ENCODE data around the gene PTCD3.

PTCD3 gene

DNA sequence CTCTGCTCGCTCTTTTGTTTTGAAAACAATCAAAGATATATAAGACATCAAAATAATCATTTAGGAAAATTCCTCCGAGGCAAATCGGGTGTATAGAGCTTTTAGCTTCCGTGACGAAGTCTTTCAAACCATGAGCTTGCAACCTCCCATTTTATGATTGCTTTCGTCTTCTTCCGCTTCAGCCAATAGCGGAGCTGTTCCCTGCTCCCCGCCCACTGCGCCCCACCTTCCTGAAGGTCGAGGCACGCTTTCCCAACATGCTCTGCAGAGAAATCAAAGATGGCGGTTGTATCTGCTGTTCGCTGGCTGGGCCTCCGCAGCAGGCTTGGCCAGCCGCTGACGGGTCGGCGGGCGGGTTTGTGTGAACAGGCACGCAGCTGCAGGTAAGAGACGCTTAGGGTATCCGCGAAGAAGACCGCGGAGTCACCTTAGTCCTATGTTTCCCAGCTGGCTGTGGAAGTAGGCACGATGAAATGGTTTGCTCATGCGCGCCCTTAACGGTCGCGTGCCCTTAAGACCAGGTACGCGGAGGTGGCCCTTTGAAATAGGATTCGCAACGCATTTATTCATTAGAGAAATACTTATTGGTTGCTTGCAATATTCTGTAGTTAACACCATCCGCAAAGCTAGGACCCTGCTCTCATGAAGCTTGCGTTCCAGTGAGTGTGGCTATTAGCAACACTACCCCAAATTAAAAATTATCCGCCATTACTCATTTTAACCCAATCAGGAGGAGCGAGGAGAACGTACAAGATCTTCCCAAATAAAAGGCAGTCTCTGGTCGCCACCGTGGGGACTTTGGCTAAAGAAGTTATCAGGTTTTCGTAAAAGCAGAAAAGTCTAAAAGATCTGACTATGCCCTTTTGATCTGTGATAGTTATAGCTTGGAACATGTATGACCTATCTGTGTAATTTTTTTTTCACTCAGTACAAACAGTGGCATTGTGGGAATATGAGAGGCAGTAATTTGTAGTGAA, at the start of gene PTCD3:
Gene PTCD3, plus strand, starts transcription at position 267 of the 977 bp plus-strand sequence. Its CDS starts 13 bp downstream, at position 280.
- FAIRE-seq: peak; percentile 96

GRCh38 chr2:86056590-86057331, 49.3 kb upstream of the PTCD3 start:
- FAIRE-seq: no peak

DNA sequence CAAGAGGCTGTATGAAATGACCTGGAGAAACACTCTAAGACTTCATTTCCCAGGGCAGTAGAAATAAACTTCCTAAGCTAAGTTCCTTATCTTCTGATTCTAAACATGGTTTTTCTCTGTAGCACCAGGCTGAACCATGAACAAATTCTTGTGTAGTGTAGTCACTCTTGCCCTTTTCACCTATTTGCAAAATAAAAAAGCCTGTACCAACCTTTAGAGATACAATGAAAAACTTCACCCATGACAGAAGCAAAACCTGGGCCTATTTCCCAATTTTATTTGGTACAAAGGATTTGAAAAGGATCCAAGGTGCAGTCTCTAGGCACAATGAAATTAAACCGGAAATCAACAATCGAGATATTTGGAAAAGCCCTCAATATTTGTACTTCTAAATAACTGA, 44.0 kb upstream of the PTCD3 start:
- FAIRE-seq: no peak

DNA sequence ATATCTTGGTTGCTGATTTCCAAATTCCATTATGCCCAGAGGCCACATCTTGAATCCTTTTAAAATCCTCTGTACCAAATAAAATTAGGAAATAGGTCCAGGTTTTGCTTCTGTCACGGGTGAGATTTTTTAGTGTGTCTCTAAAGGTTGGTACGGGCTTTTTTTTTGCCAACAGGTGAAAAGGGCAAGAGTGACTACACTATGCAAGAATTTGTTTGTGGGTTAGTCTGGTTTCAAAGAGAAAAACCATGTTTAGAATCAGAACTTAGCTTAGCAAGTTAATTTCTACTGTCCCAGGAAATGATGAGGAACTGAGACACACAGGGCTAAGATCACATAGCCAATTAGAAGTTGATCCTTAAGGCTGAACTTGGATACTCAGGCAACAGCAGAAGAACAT, 42.0 kb upstream of the PTCD3 start:
- no peak for FAIRE-seq

DNA sequence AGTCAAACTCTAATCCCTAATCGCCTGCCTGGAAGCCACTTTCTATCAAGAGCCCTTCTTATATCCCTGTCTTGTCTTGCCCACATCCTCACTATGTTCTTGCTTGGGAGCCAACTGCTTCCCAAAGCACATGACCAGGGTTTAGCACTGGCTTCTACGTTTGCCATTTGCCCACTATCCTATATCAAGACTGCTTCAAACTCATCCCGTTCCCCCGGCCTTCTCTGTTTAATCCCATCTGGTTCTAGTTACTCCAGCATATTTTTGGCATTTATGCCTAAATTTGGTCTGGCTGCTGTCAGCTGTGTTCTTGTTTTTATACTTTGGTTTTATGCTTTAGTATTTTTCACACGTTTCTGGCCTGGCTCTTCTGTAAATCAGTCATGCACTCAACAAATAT, 40.5 kb upstream of the PTCD3 start:
- no peak for FAIRE-seq

- no peak for FAIRE-seq
Observed at GRCh38 chr2:86066007-86066578, 39.9 kb upstream of the PTCD3 start.

- no peak for FAIRE-seq
Observed at GRCh38 chr2:86066915-86067314, 39.1 kb upstream of the PTCD3 start.

- no peak for FAIRE-seq
Observed at GRCh38 chr2:86068136-86068588, 37.9 kb upstream of the PTCD3 start.

GRCh38 chr2:86068648-86069047, 37.4 kb upstream of the PTCD3 start:
- FAIRE-seq: no peak

DNA sequence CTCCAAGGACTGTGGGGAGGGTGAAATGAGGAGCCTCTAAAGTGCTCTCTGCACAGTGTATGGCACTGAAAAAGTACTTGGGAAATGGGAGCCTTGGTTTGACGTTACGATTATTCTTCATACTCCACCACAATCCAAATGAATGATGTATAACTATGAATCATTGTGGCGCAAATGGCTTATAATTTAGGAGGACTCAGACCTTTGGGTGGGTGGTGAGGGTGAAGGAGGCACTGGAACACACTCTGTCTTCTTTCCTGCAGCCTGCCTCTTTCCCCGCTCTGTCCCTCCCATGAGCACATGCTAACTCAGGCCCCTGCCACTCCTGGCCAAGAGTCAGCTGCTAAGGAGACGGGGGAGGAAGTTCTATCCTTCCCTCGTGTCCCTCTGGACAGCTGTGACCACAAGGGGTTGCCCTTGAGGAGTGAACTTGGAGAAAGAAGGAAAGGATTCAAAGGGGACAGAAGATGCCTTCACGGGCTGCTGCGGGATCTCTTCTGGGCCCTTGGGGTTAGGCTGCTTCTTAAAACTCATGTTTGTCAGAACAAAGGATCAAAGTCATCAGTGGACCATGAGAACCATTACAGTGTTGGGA, 36.8 kb upstream of the PTCD3 start:
- no peak for FAIRE-seq

- FAIRE-seq: no peak
Observed at GRCh38 chr2:86069783-86070339, 36.2 kb upstream of the PTCD3 start.

GRCh38 chr2:86070868-86071267, 35.2 kb upstream of the PTCD3 start:
- FAIRE-seq: no peak

- no peak for FAIRE-seq
Observed at GRCh38 chr2:86072271-86072858, 33.7 kb upstream of the PTCD3 start.

DNA sequence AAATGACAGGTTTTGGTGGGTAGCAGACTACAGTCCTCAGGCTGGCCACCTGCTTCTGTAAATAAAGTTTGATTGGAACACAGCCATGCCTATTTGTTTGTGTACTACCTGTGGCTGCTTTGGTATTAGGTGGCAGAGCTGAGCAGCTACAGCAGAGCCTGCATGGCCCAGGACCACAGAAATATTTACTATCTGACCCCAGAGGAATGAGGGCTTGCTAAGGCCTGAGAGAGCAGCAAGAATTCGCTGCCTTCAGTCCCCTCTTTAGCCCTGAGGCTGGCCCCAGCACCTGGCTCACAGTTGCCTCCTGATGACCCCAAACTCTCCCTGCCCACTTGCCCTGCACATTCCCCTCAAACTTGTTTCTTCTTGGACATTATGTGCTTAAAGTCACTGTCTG, 32.8 kb upstream of the PTCD3 start:
- no peak for FAIRE-seq

DNA sequence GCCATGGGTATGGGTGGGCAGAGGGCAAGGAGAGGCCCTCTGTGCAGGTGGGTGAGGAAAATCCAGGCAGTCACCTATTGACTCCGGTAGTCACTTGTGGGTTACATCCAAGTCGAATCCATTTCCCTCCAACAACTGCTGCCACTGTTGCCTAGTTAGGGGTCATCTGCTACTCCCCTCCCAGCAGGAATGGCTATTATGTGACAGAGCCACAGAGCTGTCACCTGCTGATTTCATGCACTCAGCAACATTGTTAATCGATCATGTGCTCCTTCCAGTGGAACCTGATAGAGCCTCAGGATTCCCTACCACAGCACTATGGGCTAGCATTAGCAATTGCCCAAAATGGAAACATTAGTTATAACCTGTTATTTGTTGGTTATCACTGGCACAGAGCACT, 31.8 kb upstream of the PTCD3 start:
- FAIRE-seq: no peak

DNA sequence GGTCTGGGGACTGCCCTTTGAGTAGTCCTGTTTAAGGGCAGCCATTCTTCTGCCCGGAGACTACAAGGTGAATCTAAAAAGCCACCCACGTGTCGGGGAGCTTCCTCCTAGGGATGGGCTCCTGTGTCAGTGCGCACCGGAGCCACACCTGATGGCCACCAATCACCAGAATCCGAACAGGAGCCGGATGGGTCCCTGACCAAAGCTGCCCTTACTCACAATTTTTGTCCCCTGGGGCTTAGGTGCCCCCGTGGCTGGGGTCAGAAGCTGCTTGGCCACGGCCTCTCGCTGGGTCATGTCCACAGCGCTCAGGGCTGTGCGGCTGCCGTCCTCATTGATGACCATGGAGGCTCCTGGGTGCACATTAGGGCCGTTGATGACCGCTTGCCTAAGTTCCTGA, 31.2 kb upstream of the PTCD3 start:
- no peak for FAIRE-seq

GRCh38 chr2:86075886-86076285, 30.1 kb upstream of the PTCD3 start:
- no peak for FAIRE-seq

DNA sequence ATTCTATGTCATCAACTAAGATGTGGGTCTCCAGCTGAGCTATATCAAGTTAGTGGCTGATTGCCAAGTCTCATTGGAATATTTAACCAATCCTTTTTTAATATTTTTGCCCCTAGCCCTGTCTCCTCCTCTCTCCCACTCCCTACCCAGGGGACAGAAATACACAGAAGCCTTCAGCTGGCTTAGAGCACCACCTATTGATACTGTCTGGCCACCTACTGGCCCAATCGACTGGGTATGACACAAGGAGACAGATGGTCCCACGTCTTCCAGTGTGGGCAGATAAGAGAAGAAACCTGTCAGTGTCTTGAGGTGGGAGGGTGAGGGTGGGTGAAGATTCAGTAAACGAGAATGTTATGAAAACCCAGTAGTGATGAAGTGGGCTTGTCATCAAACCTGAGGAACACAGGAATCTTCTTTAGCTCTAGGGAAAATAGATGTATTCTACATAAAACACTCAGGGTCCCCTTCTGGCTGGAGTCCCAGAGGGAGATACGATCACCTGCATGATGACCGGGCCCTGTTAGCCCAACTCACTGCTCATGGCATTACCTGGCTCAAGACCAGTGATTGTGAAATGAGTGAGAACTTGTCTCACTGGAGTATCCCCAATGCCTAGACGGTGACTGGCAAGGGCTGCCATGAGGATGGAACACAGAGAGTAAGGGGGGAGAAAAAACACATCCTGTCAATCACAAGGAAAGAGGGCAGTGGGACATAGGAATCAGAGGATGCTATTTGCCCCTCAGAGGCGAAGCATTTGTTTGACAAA, 27.1 kb upstream of the PTCD3 start:
- no peak for FAIRE-seq

- FAIRE-seq: no peak
Observed at GRCh38 chr2:86079981-86080911, 25.8 kb upstream of the PTCD3 start.

- no peak for FAIRE-seq
Observed at GRCh38 chr2:86081724-86082123, 24.3 kb upstream of the PTCD3 start.
